Stimulated activated CD4-positive, alpha-beta T cell treated with anti-CD3 and anti-CD28 coated beads, Interleukin-12 subunit alpha, Interleukin-12 subunit beta, amount 100 ng/mL, for 4 hours (primary cell): ENCODE data around the gene TRABD.
"Not testable (repeated sequence)": the region's sequence is repeated elsewhere in the genome, so short reads cannot be mapped to it uniquely, and the experiment has no call there.

Experiments
- DNase-seq: peaks from one replicate; pipeline ENCODE4 v3.0.0-alpha.2; 2020

TRABD gene

DNA sequence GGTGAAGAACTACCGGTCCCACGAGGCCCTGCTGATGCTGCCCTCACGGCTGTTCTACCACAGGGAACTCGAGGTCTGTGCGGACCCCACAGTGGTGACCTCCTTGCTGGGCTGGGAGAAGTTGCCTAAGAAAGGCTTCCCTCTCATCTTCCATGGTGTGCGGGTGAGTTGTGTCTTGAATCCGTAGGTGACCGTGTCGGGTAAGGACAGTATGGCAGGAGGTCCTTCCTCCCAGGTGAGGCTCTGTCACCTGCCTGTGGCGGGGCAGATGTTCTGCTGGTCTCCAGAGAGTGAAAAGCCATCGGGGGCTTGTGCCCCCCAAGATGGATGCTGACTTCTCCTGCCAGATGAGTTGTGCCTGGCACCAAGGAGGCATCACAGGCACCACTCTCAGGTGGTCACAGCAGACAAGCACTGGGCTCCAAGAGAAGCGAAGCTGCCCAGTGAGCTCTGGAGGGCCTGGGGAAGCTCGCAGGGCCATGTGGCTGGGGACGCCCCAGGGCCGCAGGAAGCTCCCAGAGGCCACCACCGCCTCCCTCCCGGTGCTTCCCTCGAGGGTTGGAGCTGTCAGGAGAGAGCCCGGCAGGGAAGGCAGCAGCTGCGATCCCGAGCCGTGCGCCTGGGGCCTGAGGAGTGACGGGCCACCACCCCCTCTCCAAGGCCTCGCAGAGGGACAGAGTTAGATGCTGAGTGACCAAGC lies 32.5 kb upstream of the TRABD start:
- no peak for DNase-seq

- no peak for DNase-seq
These were observed 32.0 kb upstream of the TRABD start for GRCh38 chr22:50153756-50154140.

- DNase-seq: no peak
These were observed 27.9 kb upstream of the TRABD start for GRCh38 chr22:50157709-50158375.

DNA sequence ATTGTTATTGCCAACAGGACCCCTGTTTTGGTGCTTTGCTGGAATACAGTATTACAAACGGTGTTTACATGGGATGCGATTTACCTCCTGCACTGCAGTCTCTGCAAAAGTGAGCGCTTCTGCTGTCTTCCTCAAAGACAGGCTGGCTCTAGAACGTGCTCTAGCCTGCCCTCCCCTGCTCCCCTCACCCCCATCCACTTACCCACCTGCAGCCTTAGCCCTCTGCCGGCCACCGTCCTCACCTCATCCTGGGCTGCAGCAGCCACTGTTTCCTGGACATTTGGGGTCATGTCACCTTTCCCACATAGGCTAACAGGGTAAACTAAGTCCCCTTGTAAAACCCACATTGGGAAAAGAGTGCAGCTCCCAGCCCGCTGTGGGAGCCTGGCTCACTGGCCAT lies 24.8 kb upstream of the TRABD start:
- no peak for DNase-seq

DNA sequence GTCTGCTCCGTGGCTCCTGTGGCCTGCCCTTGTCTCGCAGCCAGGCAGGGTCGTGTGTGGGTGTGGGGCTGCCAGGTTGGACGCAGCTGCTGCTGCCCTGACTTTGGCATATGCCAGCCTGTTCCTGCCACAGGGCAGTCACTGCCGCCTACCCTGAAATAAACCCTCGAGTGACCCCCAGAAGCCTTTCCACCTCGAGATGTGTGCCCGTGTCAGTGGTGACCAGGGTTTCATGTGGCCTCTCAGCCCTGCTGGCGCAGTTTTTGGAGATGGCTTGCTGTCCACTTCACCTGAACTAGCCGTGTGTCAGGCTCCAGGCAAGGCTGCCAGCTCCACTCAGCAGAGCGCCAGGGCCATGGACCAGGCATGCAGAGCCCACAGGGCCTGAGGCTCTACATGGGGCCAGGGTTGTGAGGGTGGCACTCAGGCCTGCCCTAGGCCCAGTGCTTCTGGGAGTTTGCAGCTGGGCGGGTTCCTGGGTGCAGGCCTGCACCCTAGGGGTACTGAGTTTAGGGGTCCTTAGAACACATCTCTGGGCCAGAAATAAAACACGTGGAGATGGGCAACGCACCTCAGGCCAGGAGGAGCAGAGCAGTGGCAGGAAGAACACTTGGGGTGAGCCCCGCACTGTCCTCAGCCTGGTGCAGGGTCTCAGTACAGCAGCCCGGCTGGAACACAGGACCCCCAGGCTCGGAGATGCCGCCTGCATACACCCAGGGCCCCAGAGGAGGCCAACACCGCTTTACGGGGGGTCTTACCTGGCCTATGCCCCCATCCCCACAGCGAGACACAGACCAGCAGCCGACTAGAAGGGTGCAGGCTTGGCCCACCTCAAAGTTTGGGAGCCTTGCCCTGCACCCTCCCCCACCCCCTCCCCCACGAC lies 24.0 kb upstream of the TRABD start:
- no peak for DNase-seq

- no peak for DNase-seq
These were observed 23.2 kb upstream of the TRABD start for GRCh38 chr22:50162391-50162956.

DNA sequence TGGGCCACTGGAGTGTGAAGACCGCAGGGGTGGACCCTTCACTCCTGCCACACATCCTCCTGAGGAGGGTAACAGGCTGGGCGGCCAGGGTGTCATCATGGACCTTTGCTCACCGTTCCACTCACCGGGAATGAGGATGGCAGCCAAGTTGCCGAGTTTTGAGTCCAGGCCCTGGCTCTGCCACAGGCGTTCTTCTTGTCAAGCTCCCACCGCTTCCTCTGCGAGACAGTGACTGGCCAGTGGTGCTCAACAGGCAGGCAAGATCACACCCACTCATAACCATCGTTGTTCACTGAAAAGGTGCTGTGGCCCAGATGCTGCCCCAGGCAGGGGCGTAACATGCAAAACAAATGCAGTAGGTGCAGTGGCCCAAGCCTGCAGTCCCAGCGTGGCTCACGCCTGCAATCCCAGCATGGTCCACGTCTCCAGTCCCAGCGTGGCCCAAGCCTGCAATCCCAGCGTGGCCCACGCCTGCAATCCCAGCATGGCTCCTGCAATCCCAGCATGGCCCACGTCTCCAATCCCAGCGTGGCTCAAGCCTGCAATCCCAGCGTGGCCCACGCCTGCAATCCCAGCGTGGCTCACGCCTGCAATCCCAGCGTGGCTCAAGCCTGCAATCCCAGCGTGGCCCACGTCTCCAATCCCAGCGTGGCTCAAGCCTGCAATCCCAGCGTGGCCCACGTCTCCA lies 20.1 kb upstream of the TRABD start:
- DNase-seq: no peak

- no peak for DNase-seq
These were observed 17.8 kb upstream of the TRABD start for GRCh38 chr22:50167689-50168489.

DNA sequence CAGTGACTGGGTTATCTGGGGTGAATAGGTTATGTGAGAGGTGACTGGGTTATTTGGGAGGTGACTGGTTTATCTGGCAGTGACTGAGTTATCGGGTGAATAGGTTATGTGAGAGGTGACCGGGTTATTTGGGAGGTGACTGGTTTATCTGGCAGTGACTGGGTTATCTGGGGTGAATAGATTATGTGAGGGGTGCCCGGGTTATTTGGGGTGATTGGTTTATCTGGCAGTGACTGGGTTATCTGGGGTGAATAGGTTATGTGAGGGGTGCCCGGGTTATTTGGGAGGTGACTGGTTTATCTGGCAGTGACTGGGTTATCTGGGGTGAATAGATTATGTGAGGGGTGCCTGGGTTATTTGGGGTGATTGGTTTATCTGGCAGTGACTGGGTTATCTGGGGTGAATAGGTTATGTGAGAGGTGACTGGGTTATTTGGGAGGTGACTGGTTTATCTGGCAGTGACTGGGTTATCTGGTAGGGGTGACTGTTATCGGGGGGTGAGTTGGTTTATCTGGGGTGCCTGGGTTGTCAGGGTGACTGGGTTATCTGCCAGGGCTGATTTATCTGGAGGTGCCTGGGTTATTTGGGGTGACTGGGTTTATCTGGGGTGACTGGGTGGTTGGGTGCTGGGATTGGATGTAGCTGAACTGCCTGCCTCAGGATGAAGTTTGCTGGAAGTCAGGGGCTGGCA lies 17.1 kb upstream of the TRABD start:
- DNase-seq: not testable (repeated sequence)

DNA sequence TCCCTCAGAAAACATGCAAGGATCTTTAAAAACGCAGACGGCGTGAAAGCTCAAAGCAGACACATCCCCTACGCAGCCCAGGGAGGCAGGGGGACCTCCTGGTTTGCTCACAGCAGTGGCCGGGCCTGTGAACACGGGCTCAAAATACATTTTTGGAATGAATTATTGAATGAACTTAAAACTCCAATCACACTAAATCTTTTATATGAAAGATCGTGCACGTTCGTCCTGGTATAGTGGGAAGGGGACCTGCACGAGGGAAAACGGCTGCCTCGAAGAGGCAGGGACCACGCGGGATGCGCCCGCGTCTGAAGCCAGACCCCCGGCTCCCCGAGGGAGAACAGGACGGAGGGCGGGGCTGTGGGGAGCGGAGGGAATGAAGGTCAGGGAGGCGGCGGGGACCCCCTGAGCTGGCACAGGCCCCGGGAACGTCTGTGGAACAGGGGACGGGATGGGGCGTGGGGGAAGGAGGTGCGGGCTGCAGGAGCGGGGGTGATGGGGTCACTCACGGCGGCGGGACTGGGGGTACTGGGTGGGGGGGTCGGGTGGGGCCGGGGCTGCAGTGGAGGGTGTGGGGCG lies 16.4 kb upstream of the TRABD start:
- DNase-seq: no peak

DNA sequence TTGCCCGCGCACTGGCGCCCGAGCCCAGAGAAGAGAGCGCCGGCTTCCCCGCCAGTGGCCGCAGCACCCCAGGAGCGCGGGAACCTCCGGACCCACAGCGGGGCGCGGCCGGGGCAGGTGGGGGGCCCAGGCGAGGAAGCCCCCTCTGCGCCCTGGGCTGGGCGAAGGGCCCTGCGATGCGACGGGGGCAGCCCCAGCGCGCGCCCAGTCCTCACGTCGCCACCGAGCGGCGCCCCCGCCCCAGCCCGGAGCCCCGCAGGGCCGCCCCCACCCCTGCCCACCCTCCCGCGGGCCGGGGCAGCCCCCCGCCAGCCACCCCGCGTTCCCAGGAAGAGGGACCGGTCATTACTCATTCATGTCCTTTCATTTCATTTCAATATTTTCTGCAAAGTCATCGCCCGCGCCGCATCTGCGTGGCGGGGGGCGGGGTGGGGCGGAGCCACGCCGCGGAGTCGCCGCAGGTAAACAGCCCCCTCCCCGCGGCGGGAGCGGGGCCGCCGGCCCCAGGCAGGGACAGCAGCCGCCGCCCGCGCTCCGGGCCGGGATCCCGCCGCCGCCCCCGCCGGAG lies 15.9 kb upstream of the TRABD start:
- DNase-seq: peak; percentile 63

DNA sequence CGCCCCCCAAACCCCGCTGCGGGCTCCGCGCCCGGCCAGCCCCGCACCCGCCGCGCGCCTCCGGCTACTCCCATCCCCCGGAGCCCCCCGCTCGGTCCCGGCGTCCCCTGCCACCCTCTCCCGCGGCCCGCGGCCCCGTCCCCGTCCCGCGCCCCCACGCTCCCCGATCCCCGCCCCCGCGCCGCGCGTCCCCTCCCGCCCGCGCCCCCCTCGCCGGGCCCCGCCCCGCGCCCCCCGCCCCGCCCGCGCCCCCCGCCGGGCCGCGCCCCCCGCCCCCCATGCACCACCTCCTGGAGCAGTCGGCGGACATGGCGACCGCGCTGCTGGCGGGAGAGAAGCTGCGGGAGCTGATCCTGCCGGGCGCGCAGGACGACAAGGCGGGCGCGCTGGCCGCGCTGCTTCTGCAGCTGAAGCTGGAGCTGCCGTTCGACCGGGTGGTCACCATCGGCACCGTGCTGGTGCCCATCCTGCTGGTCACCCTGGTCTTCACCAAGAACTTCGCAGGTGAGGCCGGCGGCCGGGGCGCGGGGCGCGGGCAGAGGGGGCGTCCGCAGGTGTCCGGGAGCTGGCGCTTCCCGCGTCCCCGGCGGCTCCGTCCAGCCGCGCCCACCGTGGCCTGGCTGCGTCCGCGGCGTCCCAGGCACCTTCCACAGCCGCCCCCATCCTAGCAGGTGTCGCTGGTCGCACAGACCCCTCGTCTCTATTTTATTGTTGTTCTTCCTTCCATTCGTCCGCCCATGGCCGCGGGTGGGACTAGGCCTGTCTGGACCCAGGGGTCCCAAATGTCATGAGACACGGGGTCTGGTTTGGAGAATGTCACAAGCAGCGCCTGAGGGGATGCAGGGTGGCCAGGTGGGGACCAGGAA lies 15.0 kb upstream of the TRABD start, which contains the start of gene PANX2:
Gene PANX2, plus strand, starts transcription at position 279 of the 866 bp plus-strand sequence. Its CDS starts 0 bp downstream, at position 279.
- no peak for DNase-seq

DNA sequence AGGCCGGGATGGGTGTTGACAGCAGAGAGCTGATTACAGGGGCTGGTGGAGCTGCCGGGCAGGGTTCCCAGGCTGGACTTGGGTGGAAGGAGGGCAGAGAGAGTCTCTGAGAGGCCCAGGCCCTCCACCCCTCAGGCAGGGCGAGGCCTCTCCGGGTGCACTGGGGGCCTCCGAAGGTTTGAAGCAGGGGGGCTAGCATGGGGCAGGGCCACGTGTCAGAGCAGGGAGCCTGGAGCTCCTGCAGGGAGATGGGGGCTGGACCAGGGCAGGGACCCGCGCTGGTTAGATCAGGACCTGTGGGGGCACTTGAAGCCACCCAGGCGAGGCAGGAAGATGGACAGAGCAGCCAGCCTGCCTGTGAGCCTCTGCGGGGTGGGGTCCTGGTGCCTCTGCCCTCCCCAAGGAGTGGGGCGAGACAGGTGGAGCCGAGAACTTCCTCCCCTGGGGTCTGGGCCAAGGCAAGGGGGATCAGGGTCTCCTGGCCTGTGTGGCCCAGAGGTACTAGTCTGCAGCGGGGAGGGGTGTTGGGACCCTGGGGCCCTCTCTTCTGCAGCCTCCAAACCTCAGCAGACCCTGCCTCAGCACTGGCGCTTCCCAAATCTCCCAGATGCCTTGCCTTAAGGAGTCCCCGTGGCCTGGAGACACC lies 14.3 kb upstream of the TRABD start:
- no peak for DNase-seq

DNA sequence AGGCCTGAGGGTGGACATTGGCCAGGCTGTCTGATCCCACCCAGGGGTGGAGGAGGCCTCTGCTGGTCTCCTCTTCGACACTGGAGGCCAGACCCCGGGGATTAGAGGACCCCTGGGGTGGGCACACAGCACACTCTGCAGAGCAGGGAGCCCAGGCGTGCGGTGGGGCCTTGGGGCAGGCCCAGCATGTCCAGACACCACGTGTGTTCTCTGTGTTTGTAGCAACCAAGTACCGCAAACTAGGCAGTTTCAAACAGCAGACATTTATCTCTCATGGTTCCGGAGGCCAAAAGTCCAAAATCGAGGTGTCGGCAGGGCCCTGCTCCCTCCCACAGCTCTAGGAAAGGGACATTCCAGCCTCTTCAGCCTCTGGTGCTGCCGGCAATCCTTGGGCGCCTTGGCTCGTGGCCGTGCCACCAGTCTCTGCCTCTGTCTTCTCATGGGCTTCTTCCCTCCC lies 13.7 kb upstream of the TRABD start:
- no peak for DNase-seq

DNA sequence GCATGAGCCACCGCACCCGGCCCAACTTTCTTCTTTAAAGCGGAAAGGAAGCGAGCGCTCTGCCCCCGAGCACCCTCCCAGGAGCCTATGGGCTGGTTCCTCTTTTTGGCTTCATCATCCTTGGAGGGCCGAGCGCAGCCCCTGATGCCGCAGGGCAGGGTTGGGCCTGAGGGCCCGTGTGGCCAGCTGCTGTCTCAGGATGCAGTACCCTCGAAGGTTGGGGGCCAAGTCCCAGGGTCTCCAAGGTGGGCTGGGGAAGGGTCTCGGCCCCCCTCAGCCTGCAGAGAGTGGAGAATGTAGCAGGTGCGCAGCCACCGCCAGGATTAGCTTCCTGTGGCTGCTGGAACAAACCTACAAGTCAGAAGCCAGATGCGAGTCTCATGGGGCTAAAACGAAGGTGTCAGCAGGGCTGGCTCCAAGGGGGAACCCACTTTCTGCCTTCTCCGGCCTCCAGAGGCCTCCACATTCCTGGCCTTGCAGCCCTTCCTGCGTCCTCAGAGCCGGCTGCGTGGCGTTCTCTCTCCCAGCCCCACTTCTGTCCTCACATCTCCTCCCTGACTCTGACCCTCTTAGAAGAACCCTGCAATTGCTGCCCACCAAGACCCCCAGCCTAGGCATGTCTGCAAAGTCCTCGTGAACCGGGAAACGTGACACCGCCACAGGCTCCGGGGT lies 12.3 kb upstream of the TRABD start:
- no peak for DNase-seq

- DNase-seq: no peak
These were observed 11.7 kb upstream of the TRABD start for GRCh38 chr22:50173983-50174355.

DNA sequence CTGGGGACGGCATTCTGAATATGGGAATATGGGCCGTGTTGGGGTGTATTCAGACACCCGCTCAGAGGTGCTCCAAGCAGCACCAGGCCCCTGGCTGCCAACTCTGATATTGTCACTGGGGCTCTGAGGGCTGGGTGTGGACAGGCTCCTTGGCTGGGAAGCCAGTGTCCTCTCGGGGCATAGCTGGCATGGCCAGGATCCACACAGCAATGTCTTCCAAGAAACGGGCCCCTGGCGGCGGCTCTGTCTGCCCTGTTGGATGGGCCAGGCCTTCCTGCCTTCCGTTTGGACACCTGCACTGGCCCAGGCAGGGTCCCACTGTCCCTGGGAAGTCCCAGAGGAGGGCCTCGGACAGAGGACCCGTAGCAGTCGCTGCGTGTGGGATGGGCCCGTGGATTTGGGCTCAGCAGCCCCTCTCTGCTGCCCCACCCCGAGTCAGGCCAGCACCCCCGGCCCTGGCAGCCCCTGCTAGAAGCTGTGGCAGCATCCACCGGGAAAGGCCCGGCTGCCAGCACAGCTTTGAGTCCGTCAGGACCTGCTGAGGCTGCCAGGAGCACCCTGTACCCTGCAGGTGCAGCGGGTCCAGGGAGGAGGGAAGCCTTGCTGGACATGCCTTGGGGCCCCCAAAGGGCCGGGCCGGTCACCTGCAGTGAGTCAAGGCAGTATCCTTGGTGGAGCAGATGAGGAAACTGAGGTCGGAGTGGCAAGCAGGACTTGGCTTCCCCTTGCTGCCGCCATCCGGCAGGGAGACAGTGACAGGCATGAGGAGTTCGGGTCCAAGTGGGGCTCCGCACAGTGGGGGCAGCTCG lies 11.1 kb upstream of the TRABD start:
- DNase-seq: no peak

GRCh38 chr22:50175191-50175461 lies 10.6 kb upstream of the TRABD start:
- no peak for DNase-seq
